ENCODE data around the gene ZNF354C. TPM values are rescaled to one million over a fixed set of nuclear protein-coding genes. Genes with fewer than 3 reads are reported as not detected.
A peak's percentile ranks its signal among the peaks of the same experiment; 100 is the strongest.

The ZNF354C gene
- polyA plus RNA-seq, 3 donors = 0.25 to 0.48 (median 0.31) TPM

DNA sequence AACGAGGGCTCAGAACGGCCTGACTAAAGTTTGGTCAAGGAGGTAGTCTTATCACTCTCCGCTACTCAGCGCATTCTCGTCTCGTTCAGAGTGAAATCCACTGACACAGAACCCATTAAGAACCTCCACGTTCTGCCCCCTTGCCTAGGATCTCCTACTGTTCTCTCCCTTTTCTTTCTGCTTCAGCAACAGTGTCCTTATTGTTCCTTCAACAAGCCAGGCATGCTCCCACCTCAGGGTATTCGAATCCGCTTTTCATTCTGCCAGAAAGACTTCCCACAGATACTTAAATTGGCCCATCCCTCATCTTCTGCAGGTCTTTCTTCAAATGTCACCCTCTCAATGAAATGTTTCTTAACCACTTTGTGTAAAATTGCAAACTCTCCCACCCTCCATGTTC is 4.3 kb upstream of the ZNF354C start:
- Mint-ChIP-seq H3K27ac (no peak overlapping the region), H3K9me3 (peaks cover 27 to 86% (median 76%) of the 10 kb centered on the region in 7 donors), H3K4me1 (peaks cover 7% of the 10 kb centered on the region), H3K4me3 (no peak overlapping the region), H3K36me3 (peaks cover 2 to 4% of the 10 kb centered on the region in 2 donors), H3K27me3 (ENCODE audit: low read depth in 3 of 3) (peaks cover 3 to 6% (median 3%) of the 10 kb centered on the region in 3 donors)
- Histone ChIP-seq H3K9me3 (replicated peaks in 1 of 2; ENCODE audit: control insufficient read depth in 1 of 2, insufficient read depth in 1 of 2, low read length in 2 of 2) (peaks cover 61 to 84% of the 10 kb centered on the region in 2 donors), H3K9ac (ENCODE audit: insufficient read depth, low read length, poor library complexity, severe bottlenecking) (no peak overlapping the region), H3K4me1 (ENCODE audit: control insufficient read depth in 1 of 2, insufficient read depth in 2 of 2, low read length in 2 of 2) (peaks cover 4 to 5% of the 10 kb centered on the region in 2 donors), H3K27me3 (ENCODE audit: control insufficient read depth in 2 of 2, insufficient read depth in 2 of 2, low read length in 2 of 2) (no peaks in the 10 kb centered on the region), H3K79me2 (ENCODE audit: insufficient read depth, low read length) (no peaks in the 10 kb centered on the region), H3K4me2 (replicated peaks; ENCODE audit: extremely low read depth, low read length, poor library complexity, severe bottlenecking) (no peak overlapping the region), H3K27ac (ENCODE audit: low read depth in 1 of 2, low read length in 2 of 2) (no peak overlapping the region), H4K20me1 (ENCODE audit: insufficient read depth, low read length) (no peaks in the 10 kb centered on the region), H3K4me3 (replicated peaks in 1 of 3; ENCODE audit: low read depth in 2 of 3, low read length in 3 of 3) (no peak overlapping the region), H2AFZ (ENCODE audit: insufficient read depth, low read depth, low read length, poor library complexity, severe bottlenecking) (no peak overlapping the region), H3K36me3 (replicated peaks in 1 of 2; ENCODE audit: control insufficient read depth in 1 of 2, insufficient read depth in 2 of 2, low read length in 2 of 2) (no peaks in the 10 kb centered on the region)
- 81% methylated on average over 9 of the region's 9 CpGs for WGBS (ENCODE audit: insufficient coverage)
- DNase-seq = no peak
- TF ChIP-seq, protein P1, sequence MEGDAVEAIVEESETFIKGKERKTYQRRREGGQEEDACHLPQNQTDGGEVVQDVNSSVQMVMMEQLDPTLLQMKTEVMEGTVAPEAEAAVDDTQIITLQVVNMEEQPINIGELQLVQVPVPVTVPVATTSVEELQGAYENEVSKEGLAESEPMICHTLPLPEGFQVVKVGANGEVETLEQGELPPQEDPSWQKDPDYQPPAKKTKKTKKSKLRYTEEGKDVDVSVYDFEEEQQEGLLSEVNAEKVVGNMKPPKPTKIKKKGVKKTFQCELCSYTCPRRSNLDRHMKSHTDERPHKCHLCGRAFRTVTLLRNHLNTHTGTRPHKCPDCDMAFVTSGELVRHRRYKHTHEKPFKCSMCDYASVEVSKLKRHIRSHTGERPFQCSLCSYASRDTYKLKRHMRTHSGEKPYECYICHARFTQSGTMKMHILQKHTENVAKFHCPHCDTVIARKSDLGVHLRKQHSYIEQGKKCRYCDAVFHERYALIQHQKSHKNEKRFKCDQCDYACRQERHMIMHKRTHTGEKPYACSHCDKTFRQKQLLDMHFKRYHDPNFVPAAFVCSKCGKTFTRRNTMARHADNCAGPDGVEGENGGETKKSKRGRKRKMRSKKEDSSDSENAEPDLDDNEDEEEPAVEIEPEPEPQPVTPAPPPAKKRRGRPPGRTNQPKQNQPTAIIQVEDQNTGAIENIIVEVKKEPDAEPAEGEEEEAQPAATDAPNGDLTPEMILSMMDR (IDR thresholded peaks at IDR 0.05) = no peak
- intact Hi-C loops (cut with micrococcal nuclease) = no loop called here

DNA sequence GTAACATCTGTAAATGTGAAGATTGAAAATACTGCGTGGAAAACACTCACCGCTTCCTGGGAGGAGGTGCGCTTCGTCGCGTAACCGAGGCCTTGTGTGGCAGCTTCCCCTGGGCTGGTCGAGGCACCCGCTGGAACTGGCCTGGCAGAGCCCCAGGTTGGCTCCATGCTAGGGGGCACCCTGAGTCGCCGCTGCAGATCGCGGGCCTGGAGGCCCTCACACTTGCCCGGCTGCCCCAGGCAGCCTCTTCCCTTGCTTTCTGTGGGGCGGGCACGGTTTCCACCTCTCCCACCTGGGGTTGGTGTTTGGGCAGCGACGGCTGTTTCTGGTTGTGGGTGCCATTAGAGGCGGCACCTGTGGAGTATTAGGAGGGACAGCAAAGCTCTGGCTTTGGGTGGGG is 852 bp downstream of the ZNF354C start:
- 90% methylated on average over 15 of the region's 19 CpGs for WGBS (ENCODE audit: insufficient coverage)

More for the DNA sequence above, 852 bp downstream of the ZNF354C start:
- Histone ChIP-seq H4K20me1 (ENCODE audit: insufficient read depth, low read length) (no peaks in the 10 kb centered on the region), H3K4me3 (replicated peaks in 1 of 3; ENCODE audit: low read depth in 2 of 3, low read length in 3 of 3) (peak overlapping the region in 1 of 3 experiments; percentile 87), H3K27ac (ENCODE audit: low read depth in 1 of 2, low read length in 2 of 2) (no peak overlapping the region), H3K36me3 (replicated peaks in 1 of 2; ENCODE audit: control insufficient read depth in 1 of 2, insufficient read depth in 2 of 2, low read length in 2 of 2) (peaks cover 0 to 6% of the 10 kb centered on the region in 2 donors), H3K4me2 (replicated peaks; ENCODE audit: extremely low read depth, low read length, poor library complexity, severe bottlenecking) (peak overlapping the region; percentile 74), H3K9ac (ENCODE audit: insufficient read depth, low read length, poor library complexity, severe bottlenecking) (peak overlapping the region; percentile 74), H3K4me1 (ENCODE audit: control insufficient read depth in 1 of 2, insufficient read depth in 2 of 2, low read length in 2 of 2) (peaks cover 6 to 8% of the 10 kb centered on the region in 2 donors), H3K9me3 (replicated peaks in 1 of 2; ENCODE audit: control insufficient read depth in 1 of 2, insufficient read depth in 1 of 2, low read length in 2 of 2) (peaks cover 55 to 73% of the 10 kb centered on the region in 2 donors), H2AFZ (ENCODE audit: insufficient read depth, low read depth, low read length, poor library complexity, severe bottlenecking) (peak overlapping the region; percentile 99), H3K79me2 (ENCODE audit: insufficient read depth, low read length) (no peaks in the 10 kb centered on the region), H3K27me3 (ENCODE audit: control insufficient read depth in 2 of 2, insufficient read depth in 2 of 2, low read length in 2 of 2) (no peaks in the 10 kb centered on the region)
- peaks cover 3 to 6% (median 3%) of the 10 kb centered on the region in 3 donors for H3K27me3 Mint-ChIP-seq (ENCODE audit: low read depth in 3 of 3)
- H3K36me3 Mint-ChIP-seq = peaks cover 19 to 40% of the 10 kb centered on the region in 2 donors
- peak overlapping the region; percentile 87 to 93 for H3K4me3 Mint-ChIP-seq
- H3K4me1 Mint-ChIP-seq = peaks cover 11% of the 10 kb centered on the region
- DNase-seq = no peak
- no peak overlapping the region for H3K27ac Mint-ChIP-seq
- H3K9me3 Mint-ChIP-seq = peaks cover 45 to 83% (median 69%) of the 10 kb centered on the region in 7 donors
- TF ChIP-seq, protein P1 (IDR thresholded peaks at IDR 0.05) = no peak
- intact Hi-C loops (cut with micrococcal nuclease) = loop anchor here (10.0 kb wide), 2 partner anchors 106 to 326 kb away; partner anchors contain the start of gene ZNF354A (in 1 of the 2)

Data from CD14-positive monocyte (primary cell).